Lung (tissue), 12 donors: ENCODE measurements around the gene CABLES1. TPM values are rescaled to one million over a fixed set of nuclear protein-coding genes. Genes with fewer than 3 reads are reported as not detected.

ENCODE experiments used
- ATAC-seq: fragments of 200-7000 bp; cut with Tn5 transposase; one replicate; pipeline ENCODE4 v1.9.1; 2020; ENCODE audit warnings: moderate number of reproducible peaks; ENCODE audit not compliant: insufficient read depth, low FRiP score
- DNase-seq, 3 donors: peaks; one replicate each; pipeline ENCODE4 v3.0.0-alpha.2; 2013 to 2017
- H3K27ac ChIP-seq, 2 donors: one replicate each; pipeline ENCODE4 v1.5.1; 2013; ENCODE audit warnings: mild to moderate bottlenecking in 2 of 2, moderate library complexity in 2 of 2, control low read depth in 1 of 2, inconsistent platforms in 1 of 2, low read depth in 1 of 2, low read length in 1 of 2
- H3K27me3 ChIP-seq, 3 donors: one replicate each; pipeline ENCODE4 v1.5.1; 2013; ENCODE audit warnings: low read length in 2 of 3; ENCODE audit not compliant: control insufficient read depth in 3 of 3, insufficient read depth in 3 of 3
- H3K36me3 ChIP-seq, 4 donors: one replicate each; pipeline ENCODE4 v1.5.1; 2013; ENCODE audit warnings: low read length in 4 of 4, mild to moderate bottlenecking in 1 of 4, moderate library complexity in 1 of 4; ENCODE audit not compliant: control insufficient read depth in 4 of 4, insufficient read depth in 4 of 4
- H3K4me1 ChIP-seq, 5 donors: one replicate each; pipeline ENCODE4 v1.5.1; 2013; ENCODE audit warnings: low read length in 5 of 5, mild to moderate bottlenecking in 2 of 5, moderate library complexity in 1 of 5; ENCODE audit not compliant: control insufficient read depth in 5 of 5, insufficient read depth in 5 of 5
- H3K4me3 ChIP-seq: one replicate; pipeline ENCODE4 v1.5.1; 2013; ENCODE audit warnings: mild to moderate bottlenecking, control low read depth, moderate library complexity
- H3K9ac ChIP-seq, 2 donors: one replicate each; pipeline ENCODE4 v1.5.1; 2013; ENCODE audit warnings: low read length in 2 of 2, control low read depth in 1 of 2; ENCODE audit not compliant: insufficient read depth in 1 of 2
- H3K9me3 ChIP-seq, 4 donors: one replicate each; pipeline ENCODE4 v1.5.1; 2013; ENCODE audit warnings: low read length in 3 of 4, mild to moderate bottlenecking in 1 of 4, moderate library complexity in 1 of 4; ENCODE audit not compliant: control insufficient read depth in 4 of 4, insufficient read depth in 3 of 4
- WGBS, 2 donors: extraction: QIAGEN DNeasy Blood & Tissue Kit; methylation state at CpG; one replicate each; pipeline ENCODE4 v1.1.7; 2013; 5-methylcytosine and 5-hydroxymethylcytosine counted together
- polyA plus RNA-seq, 2 donors: library from polyadenylated mRNA; stranded (reverse); fragments of 200-250 nt; gene quantifications; one replicate each; pipeline ENCODE4 v1.2.1, GENCODE V29; 2013
- total RNA-seq, 2 donors: library from RNA; depleted of rRNA in 1 of 2; stranded (reverse); fragments of >200 nt in 1 of 2; gene quantifications; one replicate each; pipeline ENCODE4 v1.2.1, GENCODE V29; 2014 to 2021
- TF ChIP-seq, protein P1 (sequence below): IDR thresholded peaks from 2 replicates; pipeline ENCODE4 v1.5.1; 2012; ENCODE audit warnings: mild to moderate bottlenecking; ENCODE audit errors: control extremely low read depth, extremely low read depth
- donor health status: control.
- donor health status: control.
- donor health status: Bipolar disorder and iron deficiency.
- donor health status: healthy.
- donor health status: DM: yes; HTN: yes; CAD: no.

Gene CABLES1
- total and polyA plus RNA-seq, 4 donors, result 4.2 to 32.6 (median 14.7) TPM

DNA sequence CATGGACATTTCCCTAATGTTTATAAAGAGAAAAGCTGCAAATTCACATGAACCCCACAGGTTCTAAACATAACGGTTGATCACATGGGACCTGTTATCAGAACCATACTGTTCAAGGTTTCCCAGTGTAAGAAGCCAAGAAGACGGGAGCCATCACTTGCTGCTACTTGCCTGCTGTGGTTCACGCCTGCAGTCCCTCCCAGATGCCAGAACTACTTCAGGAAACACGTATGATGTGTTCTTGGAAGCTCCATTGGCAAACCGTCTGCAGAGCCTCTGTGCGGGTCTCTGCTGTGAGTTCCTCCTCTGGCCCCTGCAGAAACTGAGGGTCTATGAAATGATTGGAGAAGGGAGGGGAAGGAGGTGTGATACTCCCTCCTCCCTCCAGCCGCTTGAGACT, 75.2 kb downstream of the CABLES1 start:
- no peak overlapping the region for H3K9ac ChIP-seq
- H3K9me3 ChIP-seq, result peaks cover 0 to 7% (median 0%) of the 10 kb centered on the region in 4 donors
- no peak for ATAC-seq
- no peak overlapping the region for H3K27ac ChIP-seq
- H3K4me1 ChIP-seq, result peaks cover 0 to 28% (median 10%) of the 10 kb centered on the region in 5 donors
- 83 to 90% methylated on average over 7 of the region's 7 CpGs for WGBS, 2 donors
- no peak overlapping the region for H3K4me3 ChIP-seq
- DNase-seq, result peak; percentile 38 to 73 (median 58)
- H3K36me3 ChIP-seq, result peaks cover 0 to 20% (median 10%) of the 10 kb centered on the region in 4 donors
- TF ChIP-seq, protein P1, sequence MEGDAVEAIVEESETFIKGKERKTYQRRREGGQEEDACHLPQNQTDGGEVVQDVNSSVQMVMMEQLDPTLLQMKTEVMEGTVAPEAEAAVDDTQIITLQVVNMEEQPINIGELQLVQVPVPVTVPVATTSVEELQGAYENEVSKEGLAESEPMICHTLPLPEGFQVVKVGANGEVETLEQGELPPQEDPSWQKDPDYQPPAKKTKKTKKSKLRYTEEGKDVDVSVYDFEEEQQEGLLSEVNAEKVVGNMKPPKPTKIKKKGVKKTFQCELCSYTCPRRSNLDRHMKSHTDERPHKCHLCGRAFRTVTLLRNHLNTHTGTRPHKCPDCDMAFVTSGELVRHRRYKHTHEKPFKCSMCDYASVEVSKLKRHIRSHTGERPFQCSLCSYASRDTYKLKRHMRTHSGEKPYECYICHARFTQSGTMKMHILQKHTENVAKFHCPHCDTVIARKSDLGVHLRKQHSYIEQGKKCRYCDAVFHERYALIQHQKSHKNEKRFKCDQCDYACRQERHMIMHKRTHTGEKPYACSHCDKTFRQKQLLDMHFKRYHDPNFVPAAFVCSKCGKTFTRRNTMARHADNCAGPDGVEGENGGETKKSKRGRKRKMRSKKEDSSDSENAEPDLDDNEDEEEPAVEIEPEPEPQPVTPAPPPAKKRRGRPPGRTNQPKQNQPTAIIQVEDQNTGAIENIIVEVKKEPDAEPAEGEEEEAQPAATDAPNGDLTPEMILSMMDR, result no peak
- H3K27me3 ChIP-seq, result no peaks in the 10 kb centered on the region

DNA sequence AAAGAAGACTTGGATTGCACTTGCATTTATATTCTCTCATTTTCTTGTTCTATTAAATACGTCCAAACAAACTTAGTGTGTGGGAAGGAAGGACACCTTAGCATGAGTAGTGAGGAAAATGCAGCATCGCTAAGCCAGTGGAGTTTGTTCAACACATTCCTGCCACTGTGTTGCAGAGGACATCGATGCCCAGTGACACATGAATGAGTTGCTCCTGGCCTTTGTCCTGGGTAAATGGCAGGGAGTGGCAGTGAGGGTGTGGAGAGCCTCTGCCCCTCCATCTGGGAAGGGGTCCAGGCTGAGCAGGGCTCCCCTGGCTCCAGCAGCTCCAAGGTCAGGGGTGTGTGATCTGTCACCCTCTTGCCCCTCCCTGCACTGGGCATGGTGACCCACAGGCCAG, 75.9 kb downstream of the CABLES1 start:
- Histone ChIP-seq H3K9me3 (peaks cover 0 to 7% (median 0%) of the 10 kb centered on the region in 4 donors), H3K36me3 (peaks cover 0 to 17% (median 9%) of the 10 kb centered on the region in 4 donors), H3K4me1 (peaks cover 0 to 28% (median 10%) of the 10 kb centered on the region in 5 donors), H3K9ac (no peak overlapping the region), H3K27ac (no peak overlapping the region), H3K27me3 (no peaks in the 10 kb centered on the region), H3K4me3 (no peak overlapping the region)
- 87 to 96% methylated on average over 3 of the region's 3 CpGs for WGBS, 2 donors
- ATAC-seq, result no peak
- TF ChIP-seq, protein P1, result no peak
- DNase-seq, result no peak

DNA sequence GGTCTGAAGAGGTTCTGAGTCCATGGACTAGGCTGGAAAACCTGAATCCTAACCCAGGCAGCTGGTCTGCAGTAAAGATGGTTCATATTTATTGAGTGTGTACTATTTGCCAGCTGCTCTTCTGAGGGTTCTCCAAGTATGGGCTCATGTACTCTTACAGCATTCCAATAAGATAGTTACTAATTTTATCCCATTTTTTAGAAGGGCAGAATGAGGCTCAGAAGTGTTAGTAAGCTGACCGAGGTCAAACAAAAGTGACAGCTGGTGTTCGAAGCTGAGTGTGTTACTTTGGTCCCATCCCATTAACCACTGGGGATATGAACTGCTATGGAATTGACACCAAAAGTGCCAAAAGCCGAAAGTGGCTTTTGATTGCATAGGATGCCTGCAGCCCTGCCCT, 76.9 kb downstream of the CABLES1 start:
- Histone ChIP-seq H3K36me3 (peaks cover 0 to 17% (median 9%) of the 10 kb centered on the region in 4 donors), H3K27me3 (no peaks in the 10 kb centered on the region), H3K4me3 (no peak overlapping the region), H3K4me1 (peaks cover 0 to 28% (median 10%) of the 10 kb centered on the region in 5 donors), H3K9ac (no peak overlapping the region), H3K9me3 (peaks cover 0 to 7% (median 0%) of the 10 kb centered on the region in 4 donors), H3K27ac (peak overlapping the region in 1 of 2 donors; percentile 9)
- 87 to 88% methylated on average over 3 of the region's 3 CpGs for WGBS, 2 donors
- DNase-seq (no peak), ATAC-seq (no peak)
- TF ChIP-seq, protein P1, result no peak

DNA sequence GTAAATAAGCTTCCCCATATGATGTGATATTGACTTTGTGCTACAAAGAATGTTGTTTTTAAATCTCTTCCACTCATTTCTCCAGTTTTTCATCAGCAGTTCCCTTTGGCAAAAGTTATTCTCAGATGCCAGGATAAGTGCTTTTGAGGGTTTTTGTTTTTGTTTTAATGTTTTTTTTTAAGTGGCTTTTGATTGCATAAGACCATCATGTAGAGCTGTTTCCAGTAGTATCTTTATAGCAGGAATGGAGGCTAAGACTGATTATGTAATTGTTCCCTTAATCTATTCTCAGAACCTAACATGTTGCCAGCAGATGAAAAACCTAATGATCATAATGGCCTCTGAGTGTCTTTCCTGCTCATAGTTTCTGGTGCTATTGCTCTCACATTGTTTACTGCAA, 77.9 kb downstream of the CABLES1 start:
- no peak overlapping the region for H3K27ac ChIP-seq
- no peaks in the 10 kb centered on the region for H3K27me3 ChIP-seq
- no peak for ATAC-seq
- H3K4me1 ChIP-seq, result peaks cover 0 to 28% (median 10%) of the 10 kb centered on the region in 5 donors
- H3K4me3 ChIP-seq, result no peak overlapping the region
- H3K9ac ChIP-seq, result peak overlapping the region in 1 of 2 donors; percentile 35
- peaks cover 0 to 12% (median 7%) of the 10 kb centered on the region in 4 donors for H3K36me3 ChIP-seq
- TF ChIP-seq, protein P1, result no peak
- peak in 2 of 3 donors; percentile 69 to 74 for DNase-seq
- H3K9me3 ChIP-seq, result peaks cover 0 to 4% (median 0%) of the 10 kb centered on the region in 4 donors
